GM12801 (cell line): Measurements from ENCODE around the gene C14orf93.

Experiments
- CTCF ChIP-seq: IDR thresholded peaks from one replicate; pipeline ENCODE4 v1.5.1; 2011; ENCODE audit warnings: control low read depth; ENCODE audit not compliant: insufficient read length; ENCODE audit errors: extremely low read depth

Gene C14orf93

GRCh38 chr14:23009939-23010726 lies at the start of gene C14orf93:
C14orf93 (minus strand) TSS chr14:23010143; CDS start chr14:22999023, 11,120 bp downstream.
- TF ChIP-seq CTCF = no peak

DNA sequence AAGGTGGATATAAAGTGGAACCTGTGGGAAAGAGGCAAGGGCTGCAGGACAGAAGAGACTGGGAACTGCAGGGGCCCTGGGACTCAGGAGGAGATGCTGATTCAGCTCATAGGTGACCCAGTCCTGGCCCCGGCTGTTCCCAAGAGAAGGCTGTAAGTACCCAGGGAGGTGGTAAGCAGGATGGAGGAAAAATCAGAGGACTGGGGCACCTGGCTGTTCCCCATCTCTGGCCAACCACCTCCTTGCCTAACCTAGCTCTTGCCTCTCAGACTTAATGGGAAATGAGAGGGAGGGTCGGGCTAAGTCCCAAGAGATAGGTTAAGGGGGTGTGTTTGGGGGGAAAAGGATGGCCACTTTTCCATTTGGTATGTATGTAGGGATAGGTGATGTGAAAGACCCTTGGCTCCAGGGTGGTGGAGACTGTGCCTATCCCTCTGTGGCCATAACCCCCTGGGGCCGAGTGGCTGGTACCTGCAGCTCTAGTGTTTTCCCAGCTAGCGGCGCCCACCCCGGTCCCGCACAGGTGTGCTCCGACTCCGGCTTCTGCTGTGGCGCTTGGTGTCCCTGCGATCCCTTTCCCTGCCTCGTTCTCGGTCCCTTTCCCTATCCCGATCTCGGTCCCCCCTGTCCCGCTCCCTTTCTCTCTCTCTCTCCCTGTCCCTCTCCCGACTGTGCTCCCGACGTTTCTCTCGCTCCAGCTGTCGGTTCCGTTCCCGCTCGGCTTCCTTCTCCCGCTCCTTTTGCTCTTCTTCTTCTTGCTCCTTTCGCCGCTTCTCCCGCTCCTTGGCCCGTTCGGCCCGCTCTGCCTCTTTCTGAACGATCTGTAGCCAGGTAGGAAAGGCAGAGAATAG lies 48.9 kb upstream of the C14orf93 start:
- TF ChIP-seq CTCF = no peak

DNA sequence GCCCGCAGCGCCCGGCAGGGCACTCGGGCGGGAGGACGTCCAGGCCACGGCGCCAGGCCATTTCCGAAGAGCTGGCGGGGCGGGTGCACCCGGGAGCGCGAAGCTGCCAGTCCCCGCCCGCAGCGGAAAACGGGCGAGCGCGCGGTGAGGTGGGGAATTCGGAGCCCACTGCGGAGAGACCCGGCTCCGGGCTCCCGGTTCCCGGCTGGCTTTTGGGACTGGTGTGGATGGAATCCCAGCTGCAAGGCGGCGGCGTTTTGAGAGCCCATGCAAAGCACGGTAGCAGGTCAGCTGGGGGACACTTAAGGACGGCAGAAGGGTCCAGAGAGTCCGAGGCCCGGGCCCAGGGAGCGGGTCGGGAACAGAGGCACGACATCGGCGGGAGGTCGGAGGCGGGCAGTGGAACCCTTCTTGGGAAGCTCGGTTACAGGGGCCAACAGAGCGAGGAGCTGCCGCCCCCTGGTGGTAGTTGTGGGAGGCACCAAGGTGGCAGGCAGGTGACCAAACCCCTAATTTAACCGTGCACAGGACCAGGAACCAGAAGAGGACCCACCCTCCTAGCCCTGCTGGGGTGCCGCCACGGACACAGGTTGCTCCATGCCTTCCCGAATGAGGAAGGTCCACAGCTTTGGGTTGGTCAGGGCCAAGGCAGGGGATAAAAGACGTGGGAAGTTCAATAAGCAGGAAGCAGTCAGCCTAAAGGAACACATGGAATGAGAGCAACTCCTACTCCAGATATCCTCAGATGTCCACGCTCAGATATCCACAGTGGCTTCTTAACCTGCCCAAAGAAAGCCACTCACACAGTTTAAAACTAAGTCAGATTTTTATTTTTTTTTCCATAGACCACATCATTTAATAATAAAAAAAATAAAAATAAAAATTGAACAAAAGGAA lies 48.1 kb upstream of the C14orf93 start:
- peak; percentile 24 for TF ChIP-seq CTCF

DNA sequence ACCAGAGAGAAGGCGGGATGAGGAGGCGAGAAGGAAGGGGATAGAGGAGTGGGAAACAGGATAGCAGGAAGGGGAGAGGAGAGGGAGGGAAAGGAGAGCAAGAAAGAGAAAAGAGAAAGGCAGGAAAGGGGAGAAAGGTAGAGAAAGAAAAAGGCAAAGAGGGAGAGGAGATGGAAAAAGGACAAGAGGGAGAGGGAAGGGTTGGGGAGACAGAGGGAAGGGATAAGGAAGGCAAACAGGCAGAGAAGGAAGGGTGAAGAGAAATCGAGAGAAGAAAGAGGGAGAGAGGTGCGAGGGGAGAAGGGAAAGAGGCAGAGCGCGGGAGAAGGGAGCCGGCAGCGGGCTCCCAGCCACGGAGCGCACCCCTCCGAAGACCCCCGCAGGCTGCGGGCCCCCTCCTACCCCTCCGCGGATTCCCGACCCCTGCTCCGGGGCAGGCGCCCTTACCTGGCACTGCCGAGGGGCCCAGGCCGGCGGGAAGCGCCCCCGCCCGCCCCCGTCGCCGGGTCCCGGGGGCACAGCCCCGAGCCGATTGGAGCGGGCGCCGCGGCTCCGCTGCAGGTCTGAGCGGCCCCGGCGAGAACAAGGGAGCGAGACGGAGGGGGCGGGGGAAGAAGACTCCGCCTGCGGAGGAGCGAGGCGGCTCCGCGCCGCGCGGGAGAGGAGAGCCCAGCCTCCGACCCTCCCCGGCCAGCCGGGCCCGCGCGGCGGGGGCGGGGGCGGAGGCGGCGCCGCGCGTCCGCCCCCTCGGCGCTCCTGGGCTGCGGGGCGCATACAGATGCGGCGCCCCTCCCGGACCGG lies 47.2 kb upstream of the C14orf93 start, which contains the start of gene CDH24:
CDH24 (minus strand) TSS at position 565 of the 801 bp plus-strand sequence. CDS start 1,787 bp downstream, outside the sequence.
- TF ChIP-seq CTCF = no peak

GRCh38 chr14:23056145-23056955 lies 46.4 kb upstream of the C14orf93 start:
- TF ChIP-seq CTCF = no peak

DNA sequence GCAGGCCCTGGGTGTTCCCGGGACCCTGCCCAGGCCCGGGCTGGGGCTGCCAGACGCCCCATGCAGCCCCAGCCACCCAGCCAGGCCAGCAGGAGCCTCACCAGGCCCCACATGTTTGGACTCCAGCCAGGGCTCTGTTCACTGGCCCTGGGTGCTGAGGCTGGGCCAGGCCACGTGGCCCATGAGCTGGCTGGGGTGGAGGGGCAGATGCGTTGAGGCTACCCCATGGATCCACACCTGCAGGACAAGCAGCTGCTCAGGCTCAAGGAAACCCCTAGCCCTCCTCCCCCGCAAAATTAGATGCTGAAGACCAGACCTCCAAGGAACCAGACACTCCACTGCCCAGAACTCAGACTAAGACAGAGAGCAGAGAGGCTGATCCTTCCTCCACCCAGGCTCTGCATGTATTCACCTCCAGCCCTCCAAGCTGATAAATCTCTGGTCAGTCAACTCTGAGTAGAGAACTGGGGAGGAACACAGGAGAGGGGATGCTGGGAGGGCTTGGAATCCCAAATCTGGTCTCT lies 45.7 kb upstream of the C14orf93 start:
- no peak for TF ChIP-seq CTCF
